ENCODE data around the gene GNG8.

DNA sequence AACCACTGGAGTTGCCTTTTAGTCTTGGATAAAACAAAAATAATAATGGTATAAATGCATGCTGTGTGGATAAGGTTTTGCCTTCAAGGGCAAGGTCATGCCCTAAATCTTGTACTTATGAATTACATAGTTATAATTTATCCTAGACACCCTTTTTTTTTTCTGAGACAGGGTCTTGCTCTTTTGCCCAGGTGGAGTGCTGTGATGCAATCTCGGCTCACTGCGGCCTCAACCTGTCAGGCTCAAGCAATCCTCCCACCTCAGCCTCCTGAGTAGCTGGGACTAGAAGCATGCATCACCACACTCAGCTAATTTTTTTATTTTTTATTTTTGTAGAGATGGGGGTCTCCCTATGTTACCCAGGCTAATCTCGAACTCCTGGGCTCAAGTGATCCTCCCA is 32.7 kb upstream of the GNG8 start:
- TF ChIP-seq NRF1 (conservative IDR thresholded peaks at IDR 0.05 in 1 of 2, IDR thresholded peaks at IDR 0.05 in 1 of 2) (no peak), MAFK (IDR thresholded peaks at IDR 0.05; ENCODE audit: low read length) (no peak), XRCC3 (IDR thresholded peaks at IDR 0.05) (no peak), ZNF408 (CRISPR knock-in tag; IDR thresholded peaks at IDR 0.05; ENCODE audit: low read depth) (no peak), SETDB1 (IDR thresholded peaks at IDR 0.05; ENCODE audit: low read length) (no peak), RREB1 (CRISPR knock-in tag; IDR thresholded peaks at IDR 0.05) (no peak), POLR2G (IDR thresholded peaks at IDR 0.05; ENCODE audit: low read depth, low read length) (no peak), RBFOX2 (IDR thresholded peaks at IDR 0.05; ENCODE audit: low read depth, low read length) (no peak), SP2 (IDR thresholded peaks at IDR 0.05; ENCODE audit: extremely low read depth, low read depth, low read length, poor library complexity, severe bottlenecking) (no peak), ZBTB33 (CRISPR knock-in tag; IDR thresholded peaks at IDR 0.05) (no peak), MED1 (CRISPR knock-in tag; IDR thresholded peaks at IDR 0.05; ENCODE audit: borderline replicate concordance) (no peak), FOXM1 (IDR thresholded peaks at IDR 0.05; ENCODE audit: low read depth) (no peak), FOXM1 (CRISPR knock-in tag; IDR thresholded peaks at IDR 0.05; ENCODE audit: low read depth) (no peak)
- TF ChIP-seq, protein P1, sequence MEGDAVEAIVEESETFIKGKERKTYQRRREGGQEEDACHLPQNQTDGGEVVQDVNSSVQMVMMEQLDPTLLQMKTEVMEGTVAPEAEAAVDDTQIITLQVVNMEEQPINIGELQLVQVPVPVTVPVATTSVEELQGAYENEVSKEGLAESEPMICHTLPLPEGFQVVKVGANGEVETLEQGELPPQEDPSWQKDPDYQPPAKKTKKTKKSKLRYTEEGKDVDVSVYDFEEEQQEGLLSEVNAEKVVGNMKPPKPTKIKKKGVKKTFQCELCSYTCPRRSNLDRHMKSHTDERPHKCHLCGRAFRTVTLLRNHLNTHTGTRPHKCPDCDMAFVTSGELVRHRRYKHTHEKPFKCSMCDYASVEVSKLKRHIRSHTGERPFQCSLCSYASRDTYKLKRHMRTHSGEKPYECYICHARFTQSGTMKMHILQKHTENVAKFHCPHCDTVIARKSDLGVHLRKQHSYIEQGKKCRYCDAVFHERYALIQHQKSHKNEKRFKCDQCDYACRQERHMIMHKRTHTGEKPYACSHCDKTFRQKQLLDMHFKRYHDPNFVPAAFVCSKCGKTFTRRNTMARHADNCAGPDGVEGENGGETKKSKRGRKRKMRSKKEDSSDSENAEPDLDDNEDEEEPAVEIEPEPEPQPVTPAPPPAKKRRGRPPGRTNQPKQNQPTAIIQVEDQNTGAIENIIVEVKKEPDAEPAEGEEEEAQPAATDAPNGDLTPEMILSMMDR (IDR thresholded peaks at IDR 0.05 in 2 of 3, conservative IDR thresholded peaks at IDR 0.05 in 1 of 3; ENCODE audit: insufficient read depth in 2 of 3, low read depth in 1 of 3, low read length in 3 of 3) = no peak
- TF ChIP-seq, protein P2, sequence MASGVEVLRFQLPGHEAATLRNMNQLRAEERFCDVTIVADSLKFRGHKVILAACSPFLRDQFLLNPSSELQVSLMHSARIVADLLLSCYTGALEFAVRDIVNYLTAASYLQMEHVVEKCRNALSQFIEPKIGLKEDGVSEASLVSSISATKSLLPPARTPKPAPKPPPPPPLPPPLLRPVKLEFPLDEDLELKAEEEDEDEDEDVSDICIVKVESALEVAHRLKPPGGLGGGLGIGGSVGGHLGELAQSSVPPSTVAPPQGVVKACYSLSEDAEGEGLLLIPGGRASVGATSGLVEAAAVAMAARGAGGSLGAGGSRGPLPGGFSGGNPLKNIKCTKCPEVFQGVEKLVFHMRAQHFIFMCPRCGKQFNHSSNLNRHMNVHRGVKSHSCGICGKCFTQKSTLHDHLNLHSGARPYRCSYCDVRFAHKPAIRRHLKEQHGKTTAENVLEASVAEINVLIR (CRISPR knock-in tag; IDR thresholded peaks at IDR 0.05) = no peak

Data from K562 (cell line).